ENCODE data around the gene NCOA7.
"Not testable (repeated sequence)": the region's sequence is repeated elsewhere in the genome, so short reads cannot be mapped to it uniquely, and the experiment has no call there.

The NCOA7 gene

DNA sequence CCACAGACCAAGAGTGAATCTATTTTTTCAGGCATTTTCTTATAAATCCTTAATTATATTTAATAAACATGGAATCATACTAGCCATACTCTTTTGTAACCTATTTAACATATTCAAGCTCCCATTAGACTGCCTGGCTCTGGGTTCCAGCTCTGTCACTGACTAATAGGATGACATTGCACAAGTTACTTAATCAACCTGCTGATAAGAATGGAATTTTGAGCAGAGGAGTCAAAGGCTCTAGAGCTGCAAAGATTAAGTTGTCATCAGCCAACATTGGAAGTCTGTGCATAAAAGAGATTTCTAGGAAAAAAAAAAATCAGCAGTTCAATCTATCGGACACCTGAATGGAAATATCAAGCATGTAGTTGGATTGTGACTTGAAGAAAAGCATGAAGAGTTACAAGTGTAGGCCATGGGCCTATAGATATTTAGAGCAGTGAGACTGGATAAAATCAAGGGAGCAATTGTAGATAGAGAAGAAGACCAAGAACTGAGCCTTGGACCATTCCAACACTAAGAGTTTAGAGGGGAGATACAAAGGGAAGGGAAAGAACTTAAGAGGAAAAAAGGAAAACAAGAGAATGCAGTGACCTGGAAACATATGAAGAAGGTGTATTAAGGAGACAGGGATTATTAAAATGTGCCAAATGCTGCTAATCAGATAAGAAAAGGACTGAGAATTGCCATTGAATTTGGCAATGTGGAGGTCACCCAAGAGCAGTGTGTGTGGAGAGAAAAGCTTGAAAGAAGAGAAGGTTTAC, 154.8 kb downstream of the NCOA7 start:
- no peak for DNase-seq (ENCODE audit: low read depth in 2 of 2)

- DNase-seq (ENCODE audit: low read depth in 2 of 2), result no peak
Measured at GRCh38 chr6:125947615-125948014, 156.9 kb downstream of the NCOA7 start.

GRCh38 chr6:125948455-125948854, 157.7 kb downstream of the NCOA7 start:
- DNase-seq (ENCODE audit: low read depth in 2 of 2), result no peak

- DNase-seq (ENCODE audit: low read depth in 2 of 2), result no peak
Measured at GRCh38 chr6:125949069-125949468, 158.3 kb downstream of the NCOA7 start.

GRCh38 chr6:125950293-125950692, 159.5 kb downstream of the NCOA7 start:
- no peak for DNase-seq (ENCODE audit: low read depth in 2 of 2)

DNA sequence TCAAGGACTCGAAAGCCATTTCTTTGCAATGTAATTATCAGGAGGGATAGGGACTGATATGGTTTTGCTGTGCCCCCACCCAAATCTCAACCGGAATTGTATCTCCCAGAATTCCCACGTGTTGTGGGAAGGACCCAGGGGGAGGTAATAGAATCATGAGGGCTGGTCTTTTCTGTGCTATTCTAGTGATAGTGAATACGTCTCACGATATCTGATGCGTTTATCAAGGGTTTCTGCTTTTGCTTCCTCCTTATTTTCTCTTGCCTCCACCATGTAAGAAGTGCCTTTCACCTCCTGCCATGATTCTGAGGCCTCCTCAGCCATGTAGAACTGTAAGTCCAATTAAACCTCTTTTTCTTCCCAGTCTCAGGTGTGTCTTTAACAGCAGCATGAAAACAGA, 160.0 kb downstream of the NCOA7 start:
- DNase-seq (ENCODE audit: low read depth in 2 of 2), result not testable (repeated sequence)

DNA sequence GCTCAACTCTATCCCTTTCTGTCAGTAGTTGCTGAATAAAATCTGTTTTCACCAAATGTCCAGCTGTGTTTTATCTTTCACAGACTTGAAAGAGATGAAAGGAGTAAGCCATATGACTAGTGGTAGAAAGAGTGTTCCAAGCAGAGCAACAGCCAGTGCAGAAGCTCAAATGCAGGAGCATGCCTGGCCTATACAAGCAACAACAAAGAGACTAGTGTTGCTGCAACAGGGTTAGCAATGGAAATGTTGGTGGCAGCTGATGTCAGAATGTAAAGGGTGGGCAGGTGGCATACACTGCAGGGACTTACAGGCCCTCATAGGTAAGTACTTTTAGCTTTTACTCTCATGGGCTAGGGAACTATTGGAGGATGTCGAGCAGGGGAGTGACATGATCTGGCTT, 160.6 kb downstream of the NCOA7 start:
- DNase-seq (ENCODE audit: low read depth in 2 of 2), result no peak

GRCh38 chr6:125952764-125953501, 162.2 kb downstream of the NCOA7 start:
- DNase-seq (ENCODE audit: low read depth in 2 of 2), result no peak

GRCh38 chr6:125953502-125953875, 162.7 kb downstream of the NCOA7 start:
- no peak for DNase-seq (ENCODE audit: low read depth in 2 of 2)

DNA sequence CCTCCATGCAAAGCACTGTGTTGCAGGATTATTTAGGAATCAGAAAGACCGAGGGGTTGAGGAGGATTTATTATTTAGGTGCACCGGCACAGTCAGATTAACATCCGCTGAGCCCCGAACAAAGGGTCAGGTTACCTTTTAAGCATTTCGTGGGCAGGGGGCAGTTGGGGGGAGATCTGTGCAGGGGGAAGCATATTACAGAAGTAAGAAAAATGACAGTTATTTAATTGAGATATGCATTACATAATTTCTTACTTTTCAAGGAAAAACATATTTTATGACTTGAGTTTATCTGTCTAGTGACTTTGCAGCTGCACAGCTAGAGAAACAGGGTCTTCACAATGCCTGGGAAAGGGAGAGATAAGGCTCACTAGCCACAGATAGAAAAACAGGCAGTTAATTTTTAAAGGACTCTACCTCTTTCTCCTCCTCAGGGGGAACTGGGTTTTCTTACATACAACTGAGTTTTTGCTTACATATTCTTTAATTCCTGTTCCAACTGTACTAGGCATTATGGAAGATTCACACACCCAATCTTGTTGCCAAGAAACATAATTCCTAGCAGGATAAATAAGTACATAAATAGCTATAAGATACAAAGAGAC, 164.1 kb downstream of the NCOA7 start:
- no peak for DNase-seq (ENCODE audit: low read depth in 2 of 2)

- no peak for DNase-seq (ENCODE audit: low read depth in 2 of 2)
Measured at GRCh38 chr6:125955973-125956372, 165.2 kb downstream of the NCOA7 start.

GRCh38 chr6:125956506-125957390, 166.0 kb downstream of the NCOA7 start, which contains the start of gene HINT3:
Gene HINT3, plus strand, starts transcription at chr6:125956770. Its CDS starts 208 bp downstream, at chr6:125956978.
- peak; percentile 93 to 96 for DNase-seq (ENCODE audit: low read depth in 2 of 2)

GRCh38 chr6:125957391-125957693, 166.6 kb downstream of the NCOA7 start:
- DNase-seq (ENCODE audit: low read depth in 2 of 2), result no peak

GRCh38 chr6:125957845-125958244, 167.1 kb downstream of the NCOA7 start:
- no peak for DNase-seq (ENCODE audit: low read depth in 2 of 2)

GRCh38 chr6:125959041-125959440, 168.3 kb downstream of the NCOA7 start:
- DNase-seq (ENCODE audit: low read depth in 2 of 2), result no peak

DNA sequence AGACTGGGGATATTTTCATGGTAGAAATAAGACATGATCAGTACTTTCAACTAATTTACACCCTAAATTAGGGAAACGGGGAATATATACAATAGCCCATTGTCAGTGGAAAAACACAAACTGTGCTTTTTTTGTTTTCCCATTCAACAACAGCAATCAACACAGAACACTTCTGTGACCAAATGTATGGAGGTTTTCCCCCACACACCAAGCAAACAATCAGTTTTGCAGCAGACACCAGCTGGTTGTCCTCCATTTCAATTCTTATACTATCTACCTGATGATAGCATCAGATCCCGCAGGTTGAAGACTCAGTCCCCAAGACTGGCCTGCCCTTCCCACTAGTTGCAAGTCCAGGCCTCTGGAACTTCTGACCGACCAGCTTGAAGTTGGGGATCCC, 170.4 kb downstream of the NCOA7 start:
- DNase-seq (ENCODE audit: low read depth in 2 of 2), result no peak

DNA sequence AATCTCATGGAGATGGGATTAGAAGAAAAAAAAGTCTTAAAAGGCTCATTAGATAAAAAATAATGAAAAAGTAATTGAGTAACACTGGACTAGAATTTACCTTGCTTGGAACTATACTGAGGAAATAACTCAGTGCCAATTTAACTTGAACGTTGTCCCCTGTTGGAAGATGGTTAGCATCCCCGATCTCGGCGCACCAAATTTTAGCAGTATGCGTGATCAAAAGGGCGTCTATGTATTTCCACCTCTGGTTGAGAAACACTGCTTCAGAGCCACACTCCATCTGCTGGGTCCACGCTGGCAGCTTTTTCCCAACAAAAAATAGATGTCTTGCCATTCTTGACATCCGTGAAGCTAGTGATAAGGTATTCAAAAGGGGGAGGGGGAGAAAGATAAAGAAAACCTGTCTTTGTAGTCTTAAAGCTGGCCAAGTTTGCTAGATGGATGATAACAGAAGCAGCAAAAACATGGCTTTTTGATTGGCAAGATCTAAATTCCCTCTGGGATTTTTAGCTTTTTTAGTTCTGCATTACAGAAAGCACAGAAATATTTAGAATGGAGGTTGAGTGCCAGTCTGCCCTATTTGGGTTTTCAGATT, 172.2 kb downstream of the NCOA7 start:
- DNase-seq (ENCODE audit: low read depth in 2 of 2), result no peak

DNA sequence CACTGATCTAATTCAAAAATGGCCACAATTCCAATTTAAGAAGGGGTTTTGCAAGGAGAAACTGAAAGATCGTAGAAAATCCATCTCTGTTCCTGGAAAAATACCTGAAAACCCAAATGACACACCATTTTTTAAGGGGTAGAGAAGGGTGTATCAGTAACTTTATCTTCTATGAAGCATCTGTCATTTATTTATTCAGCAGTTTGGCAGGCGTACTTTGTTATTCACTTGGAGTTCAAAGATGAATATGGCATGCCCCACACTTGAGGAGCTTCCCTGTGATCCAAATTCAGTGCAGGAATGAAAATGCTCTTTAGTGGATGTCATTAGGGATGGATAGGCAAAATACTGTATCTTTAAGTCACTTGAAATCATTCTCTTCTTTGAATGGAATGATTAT, 173.1 kb downstream of the NCOA7 start:
- DNase-seq (ENCODE audit: low read depth in 2 of 2), result no peak

GRCh38 chr6:125966569-125966968, 175.8 kb downstream of the NCOA7 start:
- no peak for DNase-seq (ENCODE audit: low read depth in 2 of 2)

GRCh38 chr6:125968493-125968892, 177.7 kb downstream of the NCOA7 start:
- no peak for DNase-seq (ENCODE audit: low read depth in 2 of 2)

- DNase-seq (ENCODE audit: low read depth in 2 of 2), result no peak
Measured at GRCh38 chr6:125970760-125971159, 180.0 kb downstream of the NCOA7 start.

GRCh38 chr6:125972478-125972877, 181.7 kb downstream of the NCOA7 start:
- DNase-seq (ENCODE audit: low read depth in 2 of 2), result not testable (repeated sequence)
